Glomerular endothelial cell (primary cell): ENCODE data around the gene SEPTIN5. TPM values are rescaled to one million over a fixed set of nuclear protein-coding genes. Genes with fewer than 3 reads are reported as not detected.

ENCODE experiments used
- DNase-seq: peaks from one replicate; pipeline ENCODE4 v3.0.0-alpha.2; 2011; ENCODE audit warnings: low read depth, low spot score; ENCODE audit errors: extremely low read depth
- total RNA-seq: library from RNA; depleted of rRNA; stranded (reverse); fragments of >200 nt; gene quantifications from 2 replicates; pipeline ENCODE4 v1.2.3, GENCODE V29; 2015

SEPTIN5 gene
- total RNA-seq, 1 donor from 2014 or later = 18.9 TPM

GRCh38 chr22:19731361-19732135, 17.2 kb downstream of the SEPTIN5 start:
- DNase-seq = no peak

DNA sequence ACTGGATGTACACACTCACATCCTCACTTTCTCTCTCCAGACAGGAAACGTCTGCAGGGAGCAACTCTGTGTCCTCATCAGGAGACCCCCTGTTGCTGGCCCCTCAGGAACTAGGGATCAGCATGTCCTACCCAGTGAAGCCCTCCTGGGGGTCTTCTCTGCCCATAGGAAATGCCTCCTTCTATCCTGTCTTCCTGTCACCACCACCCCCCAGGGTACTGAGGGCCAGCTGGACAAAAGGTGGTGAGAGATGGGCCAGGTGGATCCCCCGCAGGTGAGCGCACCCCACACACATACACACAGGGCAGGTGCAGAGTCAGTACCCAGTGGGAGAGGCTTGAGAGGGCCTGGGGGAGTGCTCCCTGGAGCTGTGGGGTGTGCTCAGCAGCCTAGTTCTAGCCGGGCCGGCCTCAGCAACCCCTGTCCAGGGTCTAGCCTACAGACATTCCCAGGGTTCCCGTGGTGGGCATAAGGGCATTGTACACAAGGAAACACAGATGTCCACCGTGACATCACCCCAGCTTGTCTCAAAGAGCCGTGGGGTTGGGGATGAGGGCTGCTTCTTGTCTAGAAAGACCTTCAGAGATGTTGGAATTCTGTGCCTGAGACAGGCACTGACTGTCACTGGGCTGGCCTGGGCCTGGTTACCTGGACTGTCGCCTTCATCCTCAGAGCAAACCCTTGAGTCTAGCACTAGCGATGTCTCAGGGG, 18.3 kb downstream of the SEPTIN5 start:
- DNase-seq = no peak

- DNase-seq = no peak
These were observed 19.5 kb downstream of the SEPTIN5 start for GRCh38 chr22:19733755-19734154.

GRCh38 chr22:19734163-19734562, 19.9 kb downstream of the SEPTIN5 start:
- DNase-seq = no peak

DNA sequence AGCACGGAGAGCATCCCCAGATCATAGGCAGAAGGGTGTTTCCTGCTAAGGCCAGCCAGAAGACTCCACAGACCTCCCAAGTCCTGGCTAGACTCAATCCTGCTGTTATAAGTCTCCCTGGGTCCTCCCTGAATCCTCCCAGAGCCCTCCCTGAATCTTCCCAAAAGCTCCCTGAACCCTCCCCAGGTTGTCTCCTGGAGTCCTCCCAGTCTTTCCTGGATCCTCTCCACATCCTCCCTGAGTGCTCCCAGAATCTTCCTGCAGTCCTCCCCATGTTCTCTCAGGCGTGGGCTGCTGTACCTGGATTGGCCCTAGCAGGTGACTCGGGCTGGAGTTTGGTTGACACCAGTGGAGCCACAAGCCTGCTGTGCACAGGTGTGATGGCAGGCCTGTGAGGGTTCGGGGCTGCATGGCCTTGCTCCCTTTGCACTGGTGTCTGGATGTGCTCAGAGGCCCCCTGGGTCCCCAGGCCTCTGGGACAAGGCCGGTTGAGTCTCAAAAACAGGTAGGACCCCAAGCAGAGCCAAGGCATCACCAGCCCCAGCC, 20.6 kb downstream of the SEPTIN5 start:
- no peak for DNase-seq

- no peak for DNase-seq
These were observed 21.6 kb downstream of the SEPTIN5 start for GRCh38 chr22:19735665-19736510.

DNA sequence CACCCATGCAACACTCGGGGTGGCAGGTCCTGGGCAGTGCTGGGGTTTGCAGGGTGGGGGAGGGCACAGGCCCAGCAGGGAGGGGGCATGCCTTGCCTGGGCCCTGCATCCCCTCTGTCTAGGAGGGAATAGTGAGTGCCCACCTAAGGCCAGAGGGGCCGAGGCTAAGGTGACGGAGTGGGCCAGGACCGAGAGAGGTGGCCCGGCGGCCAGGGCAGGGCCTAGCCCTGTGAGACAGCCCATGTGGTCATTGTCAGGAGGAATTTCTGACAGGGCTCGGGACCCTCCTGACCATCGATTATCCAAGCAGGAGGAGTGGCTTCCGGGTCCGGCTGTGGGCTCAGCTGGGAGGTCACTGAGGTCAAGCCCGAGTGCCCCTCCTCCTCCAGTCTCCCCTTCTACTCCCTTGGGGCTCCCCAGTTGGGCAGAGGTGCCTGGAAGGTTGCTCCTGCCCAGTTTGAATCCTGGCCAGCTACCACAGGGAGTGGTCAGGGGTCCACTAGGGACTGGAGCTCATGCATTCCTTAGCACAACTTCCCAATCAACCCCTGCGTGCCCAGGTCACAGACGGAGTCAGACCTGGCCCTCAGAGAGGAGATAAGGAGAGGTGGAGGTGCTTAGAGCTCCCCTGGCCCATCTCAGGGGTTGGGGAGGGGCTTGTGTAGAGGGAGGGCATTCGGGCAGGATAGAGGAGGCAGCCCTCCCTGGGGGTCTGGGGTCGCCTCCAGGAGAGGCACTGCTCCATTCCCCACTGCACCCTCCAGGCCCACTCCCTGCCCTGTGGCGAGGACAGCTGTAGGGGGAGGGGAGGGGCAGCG, 23.8 kb downstream of the SEPTIN5 start:
- no peak for DNase-seq

DNA sequence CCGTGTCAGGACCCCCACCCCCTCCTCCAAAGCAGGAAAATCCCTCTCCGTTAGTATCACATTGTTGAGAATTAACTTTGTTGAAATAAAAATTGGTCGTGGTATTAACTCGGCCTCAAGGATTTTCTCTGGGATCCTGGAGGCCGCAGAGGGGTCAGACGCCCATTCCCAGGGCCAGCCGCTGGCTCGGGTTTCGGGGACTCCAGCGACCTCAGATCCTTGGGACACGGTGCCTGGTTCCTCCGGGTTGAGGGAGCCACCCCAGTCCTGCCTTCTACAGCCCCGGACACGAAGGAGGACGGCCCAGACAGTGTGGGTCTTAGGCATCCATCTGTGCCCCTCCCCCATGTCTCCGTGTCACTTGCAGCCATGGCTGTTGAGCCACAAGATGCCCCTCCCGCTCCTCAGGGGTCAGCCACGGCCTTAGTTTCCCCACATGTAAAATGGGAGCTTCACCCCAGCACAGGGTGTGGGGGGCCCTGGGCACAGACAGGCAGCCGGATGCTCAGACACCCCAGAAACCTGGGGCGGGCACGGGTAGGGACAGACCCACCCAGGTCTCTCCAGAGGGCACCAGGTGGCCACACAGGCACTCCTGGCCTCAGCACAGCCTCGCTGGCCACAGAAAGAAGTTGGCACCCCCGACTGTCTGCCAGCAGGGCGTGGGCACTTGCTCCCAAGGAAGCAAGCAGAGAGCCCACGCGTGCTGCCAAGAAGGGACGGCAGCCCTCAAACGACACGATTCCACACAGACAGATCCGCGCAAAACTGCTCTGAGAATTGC, 24.6 kb downstream of the SEPTIN5 start:
- DNase-seq = no peak

DNA sequence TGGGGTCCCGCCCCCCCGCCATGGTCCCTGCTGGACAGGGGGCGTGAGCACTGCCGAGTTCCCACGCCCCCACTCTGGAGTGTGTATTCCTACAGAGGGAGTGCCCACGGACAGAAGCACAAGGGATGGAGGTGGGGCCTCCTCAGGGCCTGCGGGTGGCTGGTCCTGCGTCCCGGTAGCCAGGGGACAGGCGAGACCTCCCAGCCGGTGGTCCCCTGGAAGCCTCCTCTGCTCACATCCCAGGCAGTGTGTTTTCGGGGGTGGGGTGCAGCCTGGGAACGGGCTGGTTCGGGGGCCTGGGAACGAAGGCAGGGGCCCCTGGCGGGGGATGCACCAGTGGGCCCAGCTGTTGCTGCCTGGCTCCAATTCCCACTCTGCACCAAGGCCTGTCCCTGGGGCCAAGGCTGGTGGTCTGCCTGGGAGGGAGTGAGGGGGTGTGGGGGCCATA, 25.2 kb downstream of the SEPTIN5 start:
- no peak for DNase-seq

GRCh38 chr22:19739911-19740449, 25.7 kb downstream of the SEPTIN5 start:
- no peak for DNase-seq

DNA sequence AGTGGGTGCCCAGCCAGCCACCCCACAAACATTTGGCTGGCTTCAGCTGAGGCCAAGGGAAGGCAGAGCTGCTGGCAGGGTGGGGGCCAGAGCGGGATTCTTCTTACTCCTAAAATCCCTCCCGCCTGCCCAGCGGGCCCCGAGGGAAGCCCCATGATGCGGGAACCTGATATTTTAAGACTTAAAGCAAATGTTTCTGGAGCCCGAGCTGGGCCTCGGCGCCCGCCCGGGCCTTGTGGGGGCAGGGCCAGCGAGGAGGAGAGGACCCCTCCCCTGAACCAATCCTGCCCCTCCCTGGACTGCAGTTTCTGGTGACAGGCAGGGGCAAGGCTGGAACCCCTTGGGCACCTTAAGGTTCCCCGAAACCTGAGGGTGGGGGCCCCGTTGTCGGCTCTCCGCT, 26.3 kb downstream of the SEPTIN5 start:
- DNase-seq = no peak

DNA sequence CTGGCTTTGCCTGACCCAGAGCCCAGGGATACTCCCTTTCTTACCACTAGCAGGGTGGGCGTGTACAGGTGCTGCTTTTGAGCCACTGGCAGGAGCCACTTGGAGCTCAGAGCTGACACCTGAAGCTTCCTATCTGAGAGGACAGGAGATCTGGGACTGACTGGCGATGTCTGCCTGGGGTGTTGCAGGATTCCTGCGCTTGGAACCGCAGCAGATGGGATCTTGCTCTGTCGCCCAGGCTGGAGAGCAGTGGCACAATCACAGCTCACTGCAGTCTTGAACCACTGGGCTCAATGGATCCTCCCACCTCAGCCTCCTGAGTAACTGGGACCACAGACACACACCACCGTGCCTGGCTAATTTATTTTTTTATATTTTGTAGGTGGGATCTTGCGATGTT, 26.8 kb downstream of the SEPTIN5 start:
- no peak for DNase-seq

DNA sequence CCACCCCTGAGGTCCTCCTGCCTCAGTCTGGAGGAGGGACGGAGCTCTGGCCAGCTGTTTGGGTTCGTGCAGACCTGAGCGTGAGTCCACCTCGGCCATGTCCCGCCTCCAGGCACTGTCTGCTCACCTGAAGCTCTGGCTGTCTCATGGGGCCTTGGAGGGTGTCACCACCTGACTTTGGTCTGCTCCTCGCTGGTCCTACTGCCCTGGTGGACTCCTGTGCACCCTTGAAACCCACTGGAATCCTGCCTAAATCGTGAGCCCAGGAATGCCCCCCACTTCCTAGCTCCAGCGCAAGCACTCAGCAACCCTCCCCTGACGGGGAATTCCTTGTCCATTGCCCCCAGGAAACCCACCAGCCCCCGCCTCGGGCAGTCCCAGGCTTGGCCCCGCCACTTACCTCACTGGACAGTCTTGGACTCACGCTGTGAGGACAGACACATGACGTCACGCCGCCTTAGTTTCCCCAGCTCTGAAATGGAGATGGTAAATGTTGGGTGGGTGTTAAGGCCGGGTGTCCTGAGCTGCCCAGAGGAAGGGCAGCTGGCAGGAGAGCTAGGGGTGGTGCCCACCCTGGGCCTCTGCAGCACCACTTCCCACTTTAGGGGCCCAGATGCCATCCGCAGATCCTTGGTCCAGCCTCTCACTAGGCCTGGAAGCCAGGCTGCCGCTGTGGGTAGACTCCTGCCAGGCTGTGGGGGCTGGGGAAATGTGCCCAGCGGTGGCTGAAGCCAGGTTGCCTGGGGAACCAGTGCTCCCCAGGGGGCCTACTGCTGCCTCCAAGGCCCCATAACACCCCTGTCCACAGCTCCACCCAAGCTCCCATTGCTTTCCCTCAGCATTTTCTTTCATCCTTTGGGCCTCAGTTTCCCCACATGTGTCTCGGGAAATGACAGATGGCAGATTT, 28.1 kb downstream of the SEPTIN5 start:
- no peak for DNase-seq

- no peak for DNase-seq
These were observed 28.8 kb downstream of the SEPTIN5 start for GRCh38 chr22:19743081-19743480.

DNA sequence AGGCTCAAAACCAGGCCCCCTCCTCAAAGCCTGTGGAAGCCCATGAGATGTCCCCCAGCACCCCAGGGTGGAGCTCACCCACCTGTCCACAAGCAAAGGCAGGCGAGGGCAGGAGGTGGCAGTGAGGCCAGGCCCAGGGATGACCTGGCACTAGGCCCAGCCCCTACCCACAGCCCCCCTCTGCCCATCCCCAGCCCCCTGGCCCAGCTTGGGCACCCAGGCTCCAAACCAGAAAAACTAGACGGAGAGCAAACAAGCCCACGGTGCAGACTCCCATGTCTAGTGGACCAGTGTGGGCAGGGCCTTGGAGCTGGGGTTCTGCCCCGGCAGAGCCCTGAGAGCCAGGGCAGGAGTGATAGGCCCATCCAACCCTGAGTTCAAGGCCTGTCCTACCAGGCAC, 29.3 kb downstream of the SEPTIN5 start:
- no peak for DNase-seq

GRCh38 chr22:19744350-19745006, 30.2 kb downstream of the SEPTIN5 start:
- no peak for DNase-seq
